Liver (tissue), 3 donors: ENCODE data around the gene P3H2.

Experiments used
- CTCF ChIP-seq: fragments of 150-350 bp; IDR thresholded peaks from 2 replicates; pipeline ENCODE4 v1.5.1; 2017; ENCODE audit warnings: improper control_type of control experiment, low read depth, low read length; ENCODE audit not compliant: missing input control
- EGR1 ChIP-seq, 2 donors: IDR thresholded peaks; 2 replicates each; pipeline ENCODE4 v1.6.1; 2016 to 2018; ENCODE audit warnings: antibody characterized with exemption in 2 of 2, low read depth in 2 of 2
- GABPA ChIP-seq, 2 donors: IDR thresholded peaks in 1 of 2; conservative IDR thresholded peaks in 1 of 2; 2 replicates each; pipeline ENCODE4 v1.6.1; 2016; ENCODE audit warnings: antibody characterized with exemption in 2 of 2, mild to moderate bottlenecking in 1 of 2, moderate library complexity in 1 of 2
- JUND ChIP-seq, 2 donors: IDR thresholded peaks; 2 replicates each; pipeline ENCODE4 v1.6.1; 2016; ENCODE audit warnings: antibody characterized with exemption in 2 of 2
- MAX ChIP-seq: IDR thresholded peaks from 2 replicates; pipeline ENCODE4 v1.6.1; 2016; ENCODE audit warnings: antibody characterized with exemption
- NR2F2 ChIP-seq: IDR thresholded peaks from 2 replicates; pipeline ENCODE4 v1.6.1; 2016; ENCODE audit warnings: antibody characterized with exemption
- RAD21 ChIP-seq, 2 donors: IDR thresholded peaks; 2 replicates each; pipeline ENCODE4 v1.6.1; 2016; ENCODE audit warnings: antibody characterized with exemption in 2 of 2, mild to moderate bottlenecking in 2 of 2
- REST ChIP-seq: IDR thresholded peaks from 2 replicates; pipeline ENCODE4 v1.6.1; 2016; ENCODE audit warnings: antibody characterized with exemption, mild to moderate bottlenecking
- RXRA ChIP-seq, 2 donors: IDR thresholded peaks; 2 replicates each; pipeline ENCODE4 v1.6.1; 2017 to 2018; ENCODE audit warnings: antibody characterized with exemption in 2 of 2, mild to moderate bottlenecking in 1 of 2
- SP1 ChIP-seq: IDR thresholded peaks from 2 replicates; pipeline ENCODE4 v1.6.1; 2018; ENCODE audit warnings: antibody characterized with exemption, mild to moderate bottlenecking
- ZBTB33 ChIP-seq: IDR thresholded peaks from 2 replicates; pipeline ENCODE4 v1.6.1; 2016; ENCODE audit warnings: antibody characterized with exemption
- TF ChIP-seq, protein P1 (sequence below): IDR thresholded peaks from 2 replicates; pipeline ENCODE4 v1.6.1; 2016; ENCODE audit warnings: antibody characterized with exemption
- donor health status: healthy.
- donor health status: healthy.

DNA sequence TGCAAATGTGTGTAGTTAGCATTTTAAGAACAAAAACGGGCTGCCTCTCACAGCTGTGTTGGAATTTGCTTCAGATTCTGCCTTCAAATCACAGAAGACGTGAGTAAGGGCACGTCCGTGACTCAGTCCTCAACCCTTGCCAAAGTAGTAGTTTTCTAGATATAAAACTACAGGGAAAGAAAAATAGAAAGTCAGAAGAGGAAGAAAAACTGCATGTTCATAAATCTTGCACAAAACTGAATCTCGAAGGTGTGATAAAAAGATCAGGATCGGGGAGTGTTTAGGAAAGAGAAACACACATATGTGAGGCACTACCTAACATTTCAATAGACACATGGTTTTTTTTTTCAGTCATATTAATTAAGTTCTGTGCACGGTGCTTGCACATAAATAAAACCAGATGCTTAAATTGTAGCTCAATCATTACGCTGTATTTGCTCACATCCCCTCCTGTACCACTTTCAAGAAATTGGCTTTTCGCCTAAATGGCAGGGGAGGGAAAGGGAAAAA is 71.7 kb downstream of the P3H2 start:
- TF ChIP-seq CTCF (no peak), SP1 (no peak), RAD21 (IDR thresholded peaks at IDR 0.05) (no peak), ZBTB33 (no peak), MAX (no peak), GABPA (IDR thresholded peaks at IDR 0.05 in 1 of 2, conservative IDR thresholded peaks at IDR 0.05 in 1 of 2) (no peak), REST (no peak), RXRA (IDR thresholded peaks at IDR 0.05) (no peak), JUND (IDR thresholded peaks at IDR 0.05) (no peak), NR2F2 (no peak), EGR1 (IDR thresholded peaks at IDR 0.05; ENCODE audit: low read depth in 2 of 2) (no peak)
- TF ChIP-seq, protein P1, sequence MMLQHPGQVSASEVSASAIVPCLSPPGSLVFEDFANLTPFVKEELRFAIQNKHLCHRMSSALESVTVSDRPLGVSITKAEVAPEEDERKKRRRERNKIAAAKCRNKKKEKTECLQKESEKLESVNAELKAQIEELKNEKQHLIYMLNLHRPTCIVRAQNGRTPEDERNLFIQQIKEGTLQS = no peak
